Measurements from ENCODE around the gene LPCAT1.
"Not testable (repeated sequence)": the region's sequence is repeated elsewhere in the genome, so short reads cannot be mapped to it uniquely, and the experiment has no call there.

The LPCAT1 gene

GRCh38 chr5:1508659-1509290 is 15.0 kb downstream of the LPCAT1 start:
- DNase-seq (ENCODE audit: low spot score), result no peak

- DNase-seq (ENCODE audit: low spot score), result no peak
Observed at GRCh38 chr5:1507961-1508658, 15.7 kb downstream of the LPCAT1 start.

DNA sequence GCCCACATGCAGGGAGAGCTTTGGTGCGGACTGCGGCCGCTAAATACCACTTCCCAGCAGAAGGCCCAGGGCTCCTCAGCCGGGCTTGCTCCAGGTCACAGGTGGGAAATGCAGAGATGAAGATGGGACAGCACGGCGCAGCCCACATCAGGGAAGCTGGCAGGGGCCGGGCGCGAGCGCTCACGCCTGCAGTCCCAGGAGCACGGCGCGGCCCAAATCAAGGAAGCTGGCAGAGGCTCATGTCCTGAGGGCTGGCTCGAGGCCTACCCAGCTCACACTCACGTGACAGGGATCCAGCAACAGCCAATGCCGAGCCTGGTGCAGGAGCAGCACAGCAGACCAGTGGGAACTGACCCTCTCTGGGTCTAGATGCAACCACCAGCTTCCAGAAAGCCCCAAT is 16.3 kb downstream of the LPCAT1 start:
- no peak for DNase-seq (ENCODE audit: low spot score)

GRCh38 chr5:1507014-1507375 is 16.8 kb downstream of the LPCAT1 start:
- DNase-seq (ENCODE audit: low spot score), result no peak

DNA sequence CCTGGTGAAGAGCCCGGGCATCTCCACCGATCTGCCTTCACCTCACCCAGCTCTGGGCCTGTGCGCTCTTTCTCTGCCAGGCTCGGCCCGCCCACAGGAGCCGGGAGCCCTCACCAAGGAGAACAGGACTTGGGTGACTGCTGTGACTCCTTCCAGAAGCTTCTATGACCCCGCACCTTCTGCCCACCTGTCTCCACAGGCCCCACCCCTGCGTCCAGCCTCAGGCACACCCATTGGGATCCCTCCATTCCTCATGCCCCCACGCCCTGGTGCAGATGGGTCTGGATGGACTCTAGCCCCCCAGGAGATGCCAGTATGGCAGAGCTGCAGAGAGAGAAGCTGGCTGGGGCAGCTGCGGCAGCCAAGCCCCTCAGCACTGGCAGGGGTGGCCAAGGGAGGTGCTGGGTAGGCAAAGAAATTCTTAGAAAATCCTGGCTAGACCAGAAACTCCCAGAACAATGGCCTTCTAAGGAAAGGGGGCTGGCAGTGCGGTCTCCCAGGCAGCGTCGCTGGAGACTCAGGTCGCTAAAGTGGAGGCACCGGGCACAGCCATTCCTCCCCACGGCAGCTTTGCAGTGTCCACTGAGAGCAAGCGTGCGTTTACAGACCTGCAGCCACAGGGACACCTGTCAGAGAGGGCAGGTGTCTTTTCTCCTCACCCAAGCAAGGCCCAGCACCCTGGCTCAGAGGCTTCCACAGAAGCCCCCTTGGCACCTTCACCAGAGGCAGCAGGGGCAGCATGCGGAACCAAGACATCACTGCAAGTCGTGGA is 17.3 kb downstream of the LPCAT1 start:
- no peak for DNase-seq (ENCODE audit: low spot score)

DNA sequence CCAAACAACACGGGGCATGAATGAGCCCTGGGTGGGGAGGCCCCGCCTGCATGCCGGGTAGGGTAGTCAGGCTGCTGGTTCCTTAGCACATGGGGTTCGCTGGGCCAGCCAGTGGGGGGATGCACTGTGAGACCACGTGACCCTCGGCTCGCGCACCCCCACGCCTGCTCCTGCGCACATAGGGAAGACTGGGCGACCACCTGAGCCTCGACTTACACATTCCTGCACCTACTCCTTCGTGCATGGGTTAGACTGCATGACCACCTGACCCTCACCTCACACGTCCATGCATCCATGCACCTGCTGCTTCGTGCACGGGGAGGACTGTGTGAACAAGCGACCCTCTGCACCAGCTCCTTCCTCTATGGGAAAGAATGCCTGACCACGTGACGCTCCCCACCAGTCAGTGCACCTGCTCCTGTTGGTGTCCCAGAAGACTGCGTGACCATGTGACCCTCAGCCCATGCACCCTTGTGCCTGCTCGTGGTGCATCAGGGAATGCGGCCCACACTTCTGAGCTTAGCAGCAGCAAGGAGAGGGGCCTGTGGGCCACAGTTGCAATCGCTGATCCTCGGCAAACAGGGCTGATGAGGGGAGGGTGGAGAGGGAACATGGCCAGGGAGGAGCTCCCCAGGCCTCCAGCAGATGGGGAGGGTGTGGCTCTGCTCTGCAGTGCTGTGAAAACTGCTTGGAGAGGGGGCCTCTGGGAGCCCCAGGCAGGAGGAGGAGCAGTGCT is 18.1 kb downstream of the LPCAT1 start:
- DNase-seq (ENCODE audit: low spot score), result no peak

DNA sequence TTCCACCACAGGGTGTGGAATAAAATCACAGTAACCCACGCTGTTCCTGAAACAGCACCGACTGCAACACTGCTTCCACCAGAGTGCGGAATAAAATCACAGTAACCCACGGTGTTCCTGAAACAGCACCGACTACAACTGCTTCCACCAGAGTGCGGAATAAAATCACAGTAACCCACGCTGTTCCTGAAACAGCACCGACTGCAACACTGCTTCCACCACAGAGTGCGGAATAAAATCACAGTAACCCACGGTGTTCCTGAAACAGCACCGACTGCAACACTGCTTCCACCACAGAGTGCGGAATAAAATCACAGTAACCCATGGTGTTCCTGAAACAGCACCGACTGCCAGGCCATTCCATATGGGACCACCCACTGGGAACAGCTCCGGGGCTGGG is 18.7 kb downstream of the LPCAT1 start:
- DNase-seq (ENCODE audit: low spot score), result not testable (repeated sequence)

DNA sequence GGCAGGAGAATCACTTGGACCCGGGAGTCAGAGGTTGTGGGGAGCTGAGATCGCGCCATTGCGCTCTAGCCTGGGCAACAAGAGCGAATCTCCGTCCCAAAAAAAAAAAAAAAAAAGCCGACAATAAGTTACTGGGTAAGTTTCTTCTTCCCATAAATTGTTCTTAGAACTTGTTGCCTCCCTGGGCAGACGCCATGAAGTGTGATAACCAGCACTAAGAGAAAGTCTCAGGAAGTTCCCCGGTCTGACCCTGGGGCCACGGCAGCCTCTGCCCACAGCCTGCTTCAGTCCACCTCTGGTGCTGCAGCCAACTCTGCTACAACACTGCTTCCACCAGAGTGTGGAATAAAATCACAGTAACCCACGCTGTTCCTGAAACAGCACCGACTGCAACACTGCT is 19.1 kb downstream of the LPCAT1 start:
- no peak for DNase-seq (ENCODE audit: low spot score)

GRCh38 chr5:1504069-1504595 is 19.6 kb downstream of the LPCAT1 start:
- DNase-seq (ENCODE audit: low spot score), result no peak

DNA sequence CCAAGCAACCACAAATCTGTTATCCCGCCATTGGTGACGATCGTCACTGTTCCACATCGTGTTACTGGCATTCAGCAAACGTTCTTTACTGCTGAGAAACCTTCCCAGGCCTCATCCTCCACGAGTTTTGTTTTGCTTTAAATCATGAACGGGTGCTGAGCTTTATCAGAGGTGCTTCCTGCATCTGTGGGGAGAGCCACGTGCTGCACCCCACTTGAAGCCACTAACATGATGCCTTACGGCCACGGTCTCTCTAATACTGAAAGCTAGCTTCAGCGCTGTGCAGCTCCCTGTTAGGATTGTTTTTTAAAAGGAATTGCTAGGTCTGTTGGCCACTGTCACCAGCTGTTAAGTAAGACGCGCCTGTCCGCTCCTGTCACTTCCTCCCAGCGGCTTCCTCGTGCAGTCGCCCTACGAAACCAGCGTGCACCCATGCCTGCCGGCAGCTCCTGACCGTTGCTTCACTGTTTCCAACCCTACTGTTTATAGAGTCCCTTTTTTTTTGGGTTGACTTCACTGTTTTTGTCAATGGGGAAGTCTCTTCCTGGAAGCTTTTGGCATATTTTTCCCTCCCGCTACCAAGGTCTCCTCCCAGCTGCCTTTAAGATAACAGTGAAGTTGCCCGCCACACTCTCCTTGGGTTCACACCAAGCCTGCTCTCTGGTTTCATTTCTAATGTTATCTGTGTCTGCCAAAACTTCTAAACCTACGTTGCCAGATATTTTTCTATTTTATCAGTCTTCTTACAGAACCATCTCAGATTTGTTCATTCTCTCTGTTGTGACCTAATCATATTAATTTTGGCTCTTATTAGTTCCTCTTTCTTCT is 20.3 kb downstream of the LPCAT1 start:
- peak; percentile 24 for DNase-seq (ENCODE audit: low spot score)

GRCh38 chr5:1502737-1503120 is 21.0 kb downstream of the LPCAT1 start:
- DNase-seq (ENCODE audit: low spot score), result no peak

DNA sequence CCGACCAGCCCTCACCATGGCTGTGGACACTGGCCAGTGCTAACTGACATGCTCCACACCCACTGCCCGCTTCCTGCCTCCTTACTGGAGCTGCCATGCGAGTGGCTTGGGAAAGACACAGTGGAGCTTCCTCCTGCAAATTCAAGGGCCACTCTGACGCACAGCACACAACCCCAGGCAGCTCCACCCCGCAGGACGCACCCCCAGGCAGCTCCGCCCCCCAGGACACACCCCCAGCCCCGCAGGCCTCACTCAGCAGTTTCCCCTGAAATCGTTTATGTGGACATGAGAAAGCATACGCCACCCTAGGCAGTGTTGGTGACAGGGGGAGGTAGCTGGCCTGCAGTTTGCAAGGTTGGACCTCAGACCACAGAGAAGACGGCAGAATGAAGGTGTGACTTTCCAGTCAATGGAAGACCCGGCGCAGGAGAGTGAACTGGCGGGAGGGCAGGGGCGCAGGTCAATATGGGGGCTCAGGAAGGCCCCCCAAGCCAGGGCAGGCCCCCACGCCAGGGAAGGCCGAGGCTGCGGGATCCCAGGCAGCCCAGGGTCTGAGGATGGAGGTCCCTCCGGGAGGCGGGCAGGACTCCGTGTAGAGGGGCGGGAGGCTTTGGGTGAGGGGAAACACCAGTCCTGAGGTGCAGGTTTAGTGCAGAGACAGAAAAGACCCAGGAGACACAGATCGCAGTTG is 21.6 kb downstream of the LPCAT1 start:
- DNase-seq (ENCODE audit: low spot score), result no peak

DNA sequence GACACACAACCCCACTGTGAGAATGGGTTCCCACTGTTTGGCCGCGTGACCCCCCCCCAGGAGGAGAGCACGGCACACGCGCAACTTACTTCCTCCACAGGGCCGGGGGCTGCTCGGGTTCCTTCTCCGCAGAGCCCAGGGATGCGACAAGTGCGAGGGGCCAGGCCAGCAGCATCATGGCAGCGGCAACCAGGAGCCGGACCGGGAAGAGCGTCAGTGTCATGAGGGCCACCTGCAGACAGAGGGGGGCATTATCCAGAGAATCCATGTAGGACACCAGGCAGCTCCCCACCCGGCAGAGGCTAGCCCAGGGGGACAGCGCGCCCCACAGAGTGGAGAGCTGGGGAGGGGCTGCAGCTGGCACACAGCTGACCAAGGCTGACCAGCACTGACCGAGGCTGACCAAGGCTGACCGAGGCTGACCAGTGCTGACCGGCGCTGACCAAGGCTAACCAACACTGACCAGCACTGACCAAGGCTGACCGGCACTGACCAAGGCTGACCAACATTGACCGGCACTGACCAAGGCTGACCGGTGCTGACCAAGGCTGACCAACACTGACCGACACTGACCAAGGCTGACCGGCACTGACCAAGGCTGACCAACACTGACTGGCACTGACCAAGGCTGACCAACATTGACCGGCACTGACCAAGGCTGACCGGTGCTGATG is 22.3 kb downstream of the LPCAT1 start:
- DNase-seq (ENCODE audit: low spot score), result no peak

- no peak for DNase-seq (ENCODE audit: low spot score)
Observed at GRCh38 chr5:1500411-1501091, 23.2 kb downstream of the LPCAT1 start.

- no peak for DNase-seq (ENCODE audit: low spot score)
Observed at GRCh38 chr5:1499851-1500250, 23.9 kb downstream of the LPCAT1 start.

DNA sequence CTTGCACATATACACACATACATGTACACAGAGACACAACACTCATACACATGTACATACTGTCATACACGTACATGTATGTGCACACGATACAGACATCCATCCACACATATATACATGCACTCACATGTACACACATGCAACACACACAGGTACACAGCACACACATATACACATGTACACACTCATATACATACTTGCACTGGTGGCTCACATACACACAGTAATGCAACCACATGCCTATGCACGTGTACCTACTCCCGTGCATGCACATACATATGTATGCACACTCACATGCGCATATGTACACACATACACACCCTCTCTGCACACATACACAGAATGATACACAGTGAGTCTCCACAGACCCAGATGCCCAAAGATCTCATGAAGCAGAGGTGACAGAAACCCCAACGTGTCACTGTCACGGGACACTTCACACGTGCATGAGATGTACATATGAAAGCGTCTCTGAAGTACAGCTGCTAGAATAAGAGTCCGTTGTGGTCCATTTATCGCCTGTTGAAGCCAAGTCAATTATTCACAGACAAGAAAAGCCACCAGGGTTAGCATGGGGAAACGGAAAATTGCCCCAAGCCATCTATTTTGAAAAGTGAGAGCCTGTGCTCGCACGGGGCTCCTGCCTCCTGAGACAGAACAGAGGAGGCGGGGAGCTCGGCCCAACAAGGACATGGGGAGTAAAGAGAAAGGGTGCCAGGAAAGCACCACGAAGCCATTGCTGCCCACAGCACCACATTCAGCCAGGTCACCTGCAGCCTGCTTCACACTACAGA is 24.9 kb downstream of the LPCAT1 start:
- DNase-seq (ENCODE audit: low spot score), result no peak

GRCh38 chr5:1497795-1498622 is 25.8 kb downstream of the LPCAT1 start:
- no peak for DNase-seq (ENCODE audit: low spot score)

- DNase-seq (ENCODE audit: low spot score), result no peak
Observed at GRCh38 chr5:1497242-1497777, 26.4 kb downstream of the LPCAT1 start.
